Endothelial cell of umbilical vein (primary cell): ENCODE results near the gene RALA. TPM values are rescaled to one million over a fixed set of nuclear protein-coding genes. Genes with fewer than 3 reads are reported as not detected.
A peak's percentile ranks its signal among the peaks of the same experiment; 100 is the strongest.

Experiments used
- Bru-seq: library from RNA; stranded (reverse); fragments of 400-500 nt; gene quantifications from one replicate; lab custom pipeline; 2021; lab: Mats Ljungman, UMichigan
- BruChase-seq, 2 experiments: library from RNA; stranded (reverse); fragments of 400-500 nt; gene quantifications; one replicate each; lab custom pipeline; 2021; lab: Mats Ljungman, UMichigan
- BruUV-seq: library from RNA; stranded (reverse); fragments of 400-500 nt; replicated peaks from 2 replicates; lab custom pipeline; 2021; lab: Mats Ljungman, UMichigan
- CTCF ChIA-PET: fragments of 300-600, 350-600 bp; sonication (Branson Sonifier 250); formaldehyde crosslinking; loops from one replicate; lab custom pipeline; 2021; ENCODE audit warnings: antibody characterized with exemption, inconsistent platforms; lab: Charles Lee
- POLR2A ChIA-PET: fragments of 300-600, 350-600 bp; sonication (Branson Sonifier 250); formaldehyde crosslinking; loops from one replicate; lab custom pipeline; 2021; ENCODE audit warnings: antibody characterized with exemption, inconsistent platforms; lab: Charles Lee
- DNase-seq: peaks from one replicate; pipeline ENCODE4 v3.0.0-alpha.2; 2011; ENCODE audit warnings: low read depth, low spot score
- FAIRE-seq: peaks from 2 replicates; lab custom pipeline; 2011; peaks lifted over from hg19 to GRCh38; lab: Jason Lieb, UNC
- H2AFZ ChIP-seq: 2 replicates; pipeline ENCODE4 v1.6.0; 2012; ENCODE audit warnings: low read depth, low read length, control low read depth, inconsistent platforms
- H3K27ac ChIP-seq: 2 replicates; pipeline ENCODE4 v1.5.1; 2011; ENCODE audit warnings: low read depth, mild to moderate bottlenecking, control low read depth, low read length, moderate library complexity; ENCODE audit not compliant: insufficient read depth
- H3K27me3 ChIP-seq, 2 experiments: 2 replicates each; pipeline versions ENCODE4 v1.6.0 to v1.6.1; 2011; ENCODE audit warnings: low read length in 2 of 2, mixed read lengths in 1 of 2; ENCODE audit not compliant: control insufficient read depth in 2 of 2, insufficient read depth in 2 of 2
- H3K36me3 ChIP-seq, 2 experiments: 2 replicates in 1 of 2; 3 replicates in 1 of 2; pipeline ENCODE4 v1.5.1; 2011; ENCODE audit warnings: low read length in 2 of 2, mild to moderate bottlenecking in 1 of 2, moderate library complexity in 1 of 2; ENCODE audit not compliant: control insufficient read depth in 2 of 2, insufficient read depth in 2 of 2; ENCODE audit errors: extremely low read depth in 1 of 2
- H3K4me1 ChIP-seq: 3 replicates; pipeline ENCODE4 v1.5.1; 2011; ENCODE audit warnings: mild to moderate bottlenecking, low read length; ENCODE audit not compliant: control insufficient read depth, insufficient read depth; ENCODE audit errors: extremely low read depth
- H3K4me2 ChIP-seq: 2 replicates; pipeline ENCODE4 v1.6.1; 2011; ENCODE audit warnings: low read length, control low read depth, mixed read lengths; ENCODE audit not compliant: insufficient read depth
- H3K4me3 ChIP-seq, 3 experiments: fragments of 200-600 bp in 1 of 3; sonication (generic), shearing (Covaris generic) in 1 of 3; replicated peaks in 1 of 3; 2 replicates each; pipeline ENCODE4 v1.5.1; 2011 to 2016; ENCODE audit warnings: control low read depth in 3 of 3, low read length in 3 of 3, mild to moderate bottlenecking in 2 of 3, inconsistent platforms in 1 of 3, low read depth in 1 of 3, moderate library complexity in 1 of 3; ENCODE audit not compliant: insufficient read depth in 1 of 3
- H3K79me2 ChIP-seq: 2 replicates; pipeline ENCODE4 v1.6.0; 2012; ENCODE audit warnings: low read length, inconsistent platforms; ENCODE audit not compliant: control insufficient read depth, insufficient read depth
- H3K9ac ChIP-seq: replicated peaks from 2 replicates; pipeline ENCODE3; 2011; ENCODE audit warnings: low read length, control low read depth; ENCODE audit not compliant: insufficient read depth; ENCODE audit errors: extremely low read depth
- H3K9me1 ChIP-seq: replicated peaks from 3 replicates; pipeline ENCODE4 v1.6.0; 2011; ENCODE audit warnings: mild to moderate bottlenecking, low read length; ENCODE audit not compliant: control insufficient read depth, insufficient read depth; ENCODE audit errors: extremely low read depth
- H3K9me3 ChIP-seq: replicated peaks from 2 replicates; pipeline ENCODE4 v1.5.1; 2012; ENCODE audit warnings: low read length, inconsistent platforms; ENCODE audit not compliant: control insufficient read depth, insufficient read depth
- H4K20me1 ChIP-seq: replicated peaks from 2 replicates; pipeline ENCODE3; 2011; ENCODE audit warnings: mild to moderate bottlenecking, low read length; ENCODE audit not compliant: control insufficient read depth, insufficient read depth; ENCODE audit errors: extremely low read depth
- CTCF ChIP-seq, 2 donors: IDR thresholded peaks; 1 replicate in 1 of 2; 2 replicates in 1 of 2; pipeline ENCODE4 v1.5.1; 2011; ENCODE audit warnings: low read length in 2 of 2, mild to moderate bottlenecking in 2 of 2, moderate library complexity in 2 of 2, control low read depth in 1 of 2, inconsistent platforms in 1 of 2, low read depth in 1 of 2; ENCODE audit not compliant: insufficient read depth in 1 of 2; ENCODE audit errors: extremely low read depth in 1 of 2
- EZH2 ChIP-seq: IDR thresholded peaks from 2 replicates; pipeline ENCODE4 v1.6.1; 2012; ENCODE audit warnings: borderline replicate concordance, low read depth, mild to moderate bottlenecking, moderate library complexity, low read length, inconsistent platforms; ENCODE audit not compliant: severe bottlenecking
- FOS ChIP-seq: IDR thresholded peaks from 2 replicates; pipeline ENCODE4 v1.6.1; 2011; ENCODE audit warnings: mild to moderate bottlenecking, low read length, moderate library complexity, borderline replicate concordance; ENCODE audit not compliant: insufficient read depth
- GATA2 ChIP-seq: IDR thresholded peaks from 2 replicates; pipeline ENCODE4 v1.7.0; 2011; ENCODE audit warnings: low read depth, mild to moderate bottlenecking, moderate library complexity, mixed read lengths, low read length; ENCODE audit not compliant: insufficient read length, insufficient read depth
- JUN ChIP-seq: IDR thresholded peaks from 2 replicates; pipeline ENCODE4 v1.6.1; 2011; ENCODE audit warnings: borderline replicate concordance, low read depth; ENCODE audit not compliant: insufficient read length, insufficient read depth
- MAX ChIP-seq: IDR thresholded peaks from 2 replicates; pipeline ENCODE4 v1.6.1; 2011; ENCODE audit not compliant: insufficient read depth, insufficient read length
- MYC ChIP-seq: IDR thresholded peaks from one replicate; pipeline ENCODE4 v1.6.1; 2011; ENCODE audit warnings: mild to moderate bottlenecking, low read depth, low read length
- POLR2A ChIP-seq: IDR thresholded peaks from 2 replicates; pipeline ENCODE4 v1.6.1; 2012; ENCODE audit warnings: low read depth, mild to moderate bottlenecking, control low read depth, low read length
- POLR2AphosphoS5 ChIP-seq: IDR thresholded peaks from 2 replicates; pipeline ENCODE4 v1.6.1; 2012; ENCODE audit warnings: low read depth, mild to moderate bottlenecking, control low read depth, low read length, moderate library complexity; ENCODE audit not compliant: insufficient read depth
- dilution Hi-C: fragments of 300-500 bp; cut with MboI; formaldehyde crosslinking; loops from one replicate; pipeline ENCODE4 v1.15.0; 2019; ENCODE audit warnings: low sequenced_read_pairs; ENCODE audit not compliant: extremely low pct_ligation_motif_present
- intact Hi-C: fragments of 100-400 bp; cut with micrococcal nuclease; formaldehyde crosslinking; loops from one replicate; pipeline ENCODE4 v1.10.0; 2022
- long read RNA-seq: library from polyadenylated mRNA; stranded (forward); transcript quantifications from one replicate; pipeline ENCODE4 v2.0.0, GENCODE V29; 2021
- polyA minus RNA-seq, 3 experiments: library from RNA; depleted of rRNA, polyadenylated mRNA; stranded (reverse); fragments of >200 nt; gene quantifications; 1 replicate in 1 of 3; 2 replicates in 2 of 3; pipeline ENCODE4 v1.2.3, GENCODE V29; 2011
- polyA plus RNA-seq, 4 experiments: library from polyadenylated mRNA; depleted of rRNA in 3 of 4; stranded (reverse) in 3 of 4; unstranded in 1 of 4; fragments of >200 nt; gene quantifications; 2 replicates each; pipeline versions ENCODE4 v1.2.1 to v1.2.3, GENCODE V29; 2011 to 2012; ENCODE audit warnings: missing spikeins in 1 of 4
- total RNA-seq: library from RNA; stranded (reverse); gene quantifications from 2 replicates; pipeline ENCODE4 v1.2.3, GENCODE V29; 2021

Gene RALA
- 181 and 191 TPM in 2 replicates for total RNA-seq
- 81.8 and 91.1 TPM in 2 replicates for polyA plus RNA-seq
- polyA plus RNA-seq (2011; cell fraction: cytosol; rRNA removed), result 88.8 and 97.8 TPM in 2 replicates
- 67.4 and 76.6 TPM in 2 replicates for polyA plus RNA-seq (2011; cell fraction: nucleus; rRNA removed)
- 171 and 184 TPM in 2 replicates for polyA plus RNA-seq (2012)
- polyA minus RNA-seq, result 195 and 198 TPM in 2 replicates
- polyA minus RNA-seq (2011; cell fraction: cytosol; rRNA and poly(A)+ RNA removed), result 25.4 TPM
- polyA minus RNA-seq (2011; cell fraction: nucleus; rRNA and poly(A)+ RNA removed), result 138 and 223 TPM in 2 replicates
- percentile 99 among the genes with signal in this experiment for Bru-seq, nascent RNA
- percentile 97 among the genes with signal in this experiment for BruChase-seq, experiment 1, labeled RNA remaining after a 6-hour chase
- BruChase-seq, experiment 2, labeled RNA remaining after a 2-hour chase, result percentile 98 among the genes with signal in this experiment
- long read RNA-seq, transcript RALA-201 (5 exons, 2,880 nt), result major isoform, 168 of 364 reads
- long read RNA-seq, partial matches to known transcripts, result 175 of 364 reads
- long read RNA-seq, other reads (novel, unspliced or antisense), result 17 of 364 reads

GRCh38 chr7:39623047-39623731, at the start of gene RALA:
Gene RALA (plus strand): TSS chr7:39623572. CDS start chr7:39686668, 63,096 bp downstream.
- peak within 1 kb of the TSS; percentile 87 for H3K27ac ChIP-seq
- intact Hi-C loops (loop anchor here (1.0 to 2.0 kb wide), 6 partner anchors 10 to 123 kb away; no protein-coding TSS in a partner anchor), dilution Hi-C loops (no loop called here)
- H3K9me1 ChIP-seq, result no peaks in the 10 kb centered on the region
- H3K9me3 ChIP-seq, result no peaks in the 10 kb centered on the region
- DNase-seq (peak; percentile 87), FAIRE-seq (peak; percentile 72)
- POLR2A ChIA-PET, result interaction anchor here (0.8 to 3.0 kb wide), 8 partner anchors 8 to 43 kb away, joined by 3 to 15 read pairs (median 6); no protein-coding TSS in a partner anchor
- H3K4me1 ChIP-seq, result peaks cover 32% of the 10 kb centered on the region
- no TSS peak for BruUV-seq
- H3K36me3 ChIP-seq, result peaks cover 0 to 2% of the 10 kb centered on the region in 2 experiments
- no peaks in the 10 kb centered on the region for H3K27me3 ChIP-seq
- CTCF ChIA-PET, result interaction anchor here (0.9 to 10.3 kb wide), 8 partner anchors 10 to 123 kb away, joined by 3 to 138 read pairs (median 8); no protein-coding TSS in a partner anchor
- peak within 1 kb of the TSS; percentile 99 for H3K4me2 ChIP-seq
- peaks cover 47% of the 10 kb centered on the region for H3K79me2 ChIP-seq
- peak within 1 kb of the TSS; percentile 22 for H2AFZ ChIP-seq
- H4K20me1 ChIP-seq, result no peaks in the 10 kb centered on the region
- TF ChIP-seq MAX (no peak), GATA2 (no peak), MYC (no peak), POLR2A (peak; percentile 75), POLR2AphosphoS5 (peak; percentile 89), CTCF (IDR thresholded peaks at IDR 0.05; ENCODE audit: extremely low read depth in 1 of 2, insufficient read depth in 1 of 2, low read depth in 1 of 2, low read length in 2 of 2) (no peak), JUN (no peak), EZH2 (no peak), FOS (peak; percentile 10)
- H3K9ac ChIP-seq, result peak within 1 kb of the TSS; percentile 100
- peak within 1 kb of the TSS; percentile 80 to 98 (median 90) for H3K4me3 ChIP-seq
